Fibroblast of skin of right biceps (primary cell): ENCODE data around the gene PIBF1.
A peak's percentile ranks its signal among the peaks of the same experiment; 100 is the strongest.
"Not testable (repeated sequence)": the region's sequence is repeated elsewhere in the genome, so short reads cannot be mapped to it uniquely, and the experiment has no call there.

Experiments
- DNase-seq: peaks from one replicate; pipeline ENCODE4 v3.0.0-alpha.2; 2013

The PIBF1 gene

GRCh38 chr13:72931311-72931710 lies 149.4 kb downstream of the PIBF1 start:
- DNase-seq, result no peak

- no peak for DNase-seq
Observed at GRCh38 chr13:72932250-72932649, 150.3 kb downstream of the PIBF1 start.

GRCh38 chr13:72946267-72946666 lies 164.3 kb downstream of the PIBF1 start:
- not testable (repeated sequence) for DNase-seq

- DNase-seq, result no peak
Observed at GRCh38 chr13:72952529-72953141, 170.7 kb downstream of the PIBF1 start.

- DNase-seq, result no peak
Observed at GRCh38 chr13:72953391-72953965, 171.5 kb downstream of the PIBF1 start.

- peak; percentile 21 for DNase-seq
Observed at GRCh38 chr13:72959643-72960042, 177.7 kb downstream of the PIBF1 start.

GRCh38 chr13:72960114-72960513 lies 178.2 kb downstream of the PIBF1 start:
- no peak for DNase-seq

- no peak for DNase-seq
Observed at GRCh38 chr13:72960541-72960940, 178.6 kb downstream of the PIBF1 start.

- no peak for DNase-seq
Observed at GRCh38 chr13:72963762-72964161, 181.8 kb downstream of the PIBF1 start.

- no peak for DNase-seq
Observed at GRCh38 chr13:72970301-72970880, 188.5 kb downstream of the PIBF1 start.

GRCh38 chr13:72970956-72971355 lies 189.0 kb downstream of the PIBF1 start:
- peak; percentile 61 for DNase-seq

- no peak for DNase-seq
Observed at GRCh38 chr13:72973234-72973633, 191.3 kb downstream of the PIBF1 start.

GRCh38 chr13:72983085-72983768 lies 201.3 kb downstream of the PIBF1 start:
- peak; percentile 71 for DNase-seq

GRCh38 chr13:72985610-72986009 lies 203.7 kb downstream of the PIBF1 start:
- no peak for DNase-seq

- DNase-seq, result no peak
Observed at GRCh38 chr13:72986197-72986596, 204.3 kb downstream of the PIBF1 start.

- DNase-seq, result no peak
Observed at GRCh38 chr13:72990953-72991352, 209.0 kb downstream of the PIBF1 start.

GRCh38 chr13:72998012-72998411 lies 216.1 kb downstream of the PIBF1 start:
- no peak for DNase-seq

GRCh38 chr13:73000027-73000674 lies 218.2 kb downstream of the PIBF1 start:
- peak; percentile 36 for DNase-seq

GRCh38 chr13:73001971-73002370 lies 220.0 kb downstream of the PIBF1 start:
- no peak for DNase-seq

- DNase-seq, result no peak
Observed at GRCh38 chr13:73011751-73012150, 229.8 kb downstream of the PIBF1 start.

- DNase-seq, result no peak
Observed at GRCh38 chr13:73015805-73016204, 233.9 kb downstream of the PIBF1 start.

- peak; percentile 52 for DNase-seq
Observed at GRCh38 chr13:73018336-73018735, 236.4 kb downstream of the PIBF1 start.

- DNase-seq, result peak; percentile 14
Observed at GRCh38 chr13:73025217-73026012, 243.5 kb downstream of the PIBF1 start.
